HCT116 (cell line): Measurements from ENCODE around the gene MYLIP. TPM values are rescaled to one million over a fixed set of nuclear protein-coding genes. Genes with fewer than 3 reads are reported as not detected.

Experiments
- ATAC-seq: fragments of 200-7000 bp; cut with Tn5 transposase; 2 replicates; pipeline ENCODE4 v1.9.1; 2020; ENCODE audit warnings: mild to moderate bottlenecking, moderate library complexity
- BruUV-seq: library from RNA; stranded (reverse); fragments of 400-500 nt; replicated peaks from 2 replicates; lab custom pipeline; 2021; lab: Mats Ljungman, UMichigan
- CTCF ChIA-PET: fragments of 300-600 bp; sonication (Branson Sonifier 250); formaldehyde crosslinking; loops from one replicate; lab custom pipeline; 2021; ENCODE audit warnings: antibody characterized with exemption; lab: Charles Lee
- POLR2A ChIA-PET: fragments of 300-600, 350-600 bp; sonication (Branson Sonifier 250); formaldehyde crosslinking; loops from one replicate; lab custom pipeline; 2021; ENCODE audit warnings: antibody characterized with exemption; lab: Charles Lee
- RAD21 ChIA-PET, 2 experiments: fragments of 300-600 bp; sonication (Branson Sonifier 250); formaldehyde crosslinking; loops; one replicate each; lab custom pipeline; 2023; ENCODE audit warnings: low total read pairs in 2 of 2; ENCODE audit not compliant: uncharacterized antibody in 2 of 2, unreplicated experiment in 2 of 2, low non-redundant PET in 1 of 2; lab: Charles Lee
- DNase-seq: peaks from one replicate; pipeline ENCODE4 v3.0.0-alpha.2; 2010; ENCODE audit warnings: low read depth, low spot score
- H2AFZ ChIP-seq: fragments of 200-600 bp; shearing (Covaris generic), sonication (generic); 2 replicates; pipeline ENCODE4 v1.6.1; 2017; ENCODE audit warnings: low read depth, mixed run types, mixed read lengths, antibody characterized with exemption, low read length; ENCODE audit not compliant: poor library complexity, severe bottlenecking
- H3K27ac ChIP-seq: 2 replicates; pipeline ENCODE4 v1.5.1; 2012; ENCODE audit warnings: low read depth, low read length
- H3K27me3 ChIP-seq: fragments of 200-600 bp; sonication (generic); 2 replicates; pipeline ENCODE4 v1.6.1; 2016; ENCODE audit warnings: mixed run types, low read length, mixed read lengths; ENCODE audit not compliant: insufficient read depth
- H3K36me3 ChIP-seq, 2 experiments: fragments of 200-500 bp in 1 of 2; fragments of 200-600 bp in 1 of 2; sonication (Bioruptor generic) in 1 of 2; sonication (generic) in 1 of 2; 2 replicates each; pipeline versions ENCODE4 v1.5.1 to v1.6.1; 2014 to 2016; ENCODE audit warnings: low read length in 2 of 2, inconsistent platforms in 1 of 2, mixed read lengths in 1 of 2, mixed run types in 1 of 2; ENCODE audit not compliant: insufficient read depth in 2 of 2, control insufficient read depth in 1 of 2
- H3K4me1 ChIP-seq, 2 experiments: fragments of 200-600 bp in 1 of 2; sonication (generic) in 1 of 2; 2 replicates each; pipeline versions ENCODE4 v1.5.1 to v1.6.1; 2012 to 2017; ENCODE audit warnings: low read length in 2 of 2, inconsistent platforms in 1 of 2, mild to moderate bottlenecking in 1 of 2, mixed read lengths in 1 of 2, mixed run types in 1 of 2, moderate library complexity in 1 of 2; ENCODE audit not compliant: insufficient read depth in 2 of 2, control insufficient read depth in 1 of 2
- H3K4me2 ChIP-seq: fragments of 200-600 bp; sonication (generic); 2 replicates; pipeline ENCODE4 v1.6.1; 2017; ENCODE audit warnings: mixed run types, low read length, mixed read lengths
- H3K4me3 ChIP-seq, 2 experiments: fragments of 200-600 bp in 1 of 2; sonication (generic) in 1 of 2; replicated peaks in 1 of 2; 2 replicates each; pipeline ENCODE4 v1.5.1; 2011 to 2016; ENCODE audit warnings: low read length in 2 of 2, control low read depth in 1 of 2, low read depth in 1 of 2, mild to moderate bottlenecking in 1 of 2, mixed read lengths in 1 of 2, mixed run types in 1 of 2
- H3K79me2 ChIP-seq: fragments of 200-600 bp; sonication (generic); 2 replicates; pipeline ENCODE4 v1.6.1; 2017; ENCODE audit warnings: mild to moderate bottlenecking, mixed run types, low read length, moderate library complexity, mixed read lengths; ENCODE audit not compliant: insufficient read depth
- H3K9ac ChIP-seq: fragments of 200-600 bp; sonication (generic); 2 replicates; pipeline ENCODE4 v1.6.1; 2016; ENCODE audit warnings: low read length, mixed read lengths
- H3K9me2 ChIP-seq: fragments of 200-600 bp; sonication (generic), shearing (Covaris generic); 2 replicates; pipeline ENCODE4 v1.6.1; 2017; ENCODE audit warnings: mixed run types, mild to moderate bottlenecking, moderate library complexity; ENCODE audit not compliant: insufficient read depth
- H3K9me3 ChIP-seq, 2 experiments: fragments of 200-500 bp in 1 of 2; fragments of 200-600 bp in 1 of 2; sonication (Bioruptor generic) in 1 of 2; sonication (generic) in 1 of 2; 2 replicates each; pipeline ENCODE4 v1.6.1; 2014 to 2017; ENCODE audit warnings: low read length in 2 of 2, mixed read lengths in 2 of 2, inconsistent platforms in 1 of 2, low read depth in 1 of 2, mild to moderate bottlenecking in 1 of 2, mixed run types in 1 of 2, moderate library complexity in 1 of 2; ENCODE audit not compliant: control insufficient read depth in 1 of 2, insufficient read depth in 1 of 2
- H4K20me1 ChIP-seq: fragments of 200-600 bp; sonication (generic), shearing (Covaris generic); 2 replicates; pipeline ENCODE4 v1.6.1; 2017; ENCODE audit warnings: mixed run types, mild to moderate bottlenecking, moderate library complexity; ENCODE audit not compliant: insufficient read depth
- CEBPB ChIP-seq: IDR thresholded peaks from 2 replicates; pipeline ENCODE4 v1.6.1; 2012; ENCODE audit warnings: low read depth
- EGR1 ChIP-seq: IDR thresholded peaks from 2 replicates; pipeline ENCODE4 v1.6.1; 2012; ENCODE audit warnings: low read depth
- EZH2 ChIP-seq: fragments of 200-600 bp; sonication (generic); IDR thresholded peaks from 2 replicates; pipeline ENCODE4 v1.6.1; 2017; ENCODE audit warnings: antibody characterized with exemption, mixed run types
- EZH2phosphoT487 ChIP-seq: fragments of 200-600 bp; IDR thresholded peaks from 2 replicates; pipeline ENCODE4 v1.6.1; 2018; ENCODE audit warnings: antibody characterized with exemption, borderline replicate concordance
- SP1 ChIP-seq: IDR thresholded peaks from 2 replicates; pipeline ENCODE4 v1.6.1; 2012; ENCODE audit warnings: low read depth
- ZNF274 ChIP-seq: fragments of 200-500 bp; sonication (Bioruptor generic); IDR thresholded peaks from 2 replicates; pipeline ENCODE4 v1.6.1; 2014; ENCODE audit warnings: mild to moderate bottlenecking, low read depth, low read length, inconsistent platforms
- intact Hi-C: fragments of 100-400 bp; cut with micrococcal nuclease; formaldehyde crosslinking; loops from 2 replicates; pipeline ENCODE4 v1.10.0; 2022
- total RNA-seq: library from RNA; stranded (reverse); gene quantifications from one replicate; pipeline ENCODE4 v1.2.1, GENCODE V29; 2021; ENCODE audit not compliant: unreplicated experiment
- TF ChIP-seq, protein P1 (sequence below): IDR thresholded peaks from 2 replicates; pipeline ENCODE4 v1.6.1; 2012; ENCODE audit warnings: low read depth
- TF ChIP-seq, protein P2 (sequence below): IDR thresholded peaks from 2 replicates; pipeline ENCODE4 v1.6.1; 2012
- TF ChIP-seq, protein P3 (sequence below): IDR thresholded peaks from 2 replicates; pipeline ENCODE4 v1.6.1; 2012

MYLIP gene
- total RNA-seq, 1 experiment from 2014 or later: 10.6 TPM

DNA sequence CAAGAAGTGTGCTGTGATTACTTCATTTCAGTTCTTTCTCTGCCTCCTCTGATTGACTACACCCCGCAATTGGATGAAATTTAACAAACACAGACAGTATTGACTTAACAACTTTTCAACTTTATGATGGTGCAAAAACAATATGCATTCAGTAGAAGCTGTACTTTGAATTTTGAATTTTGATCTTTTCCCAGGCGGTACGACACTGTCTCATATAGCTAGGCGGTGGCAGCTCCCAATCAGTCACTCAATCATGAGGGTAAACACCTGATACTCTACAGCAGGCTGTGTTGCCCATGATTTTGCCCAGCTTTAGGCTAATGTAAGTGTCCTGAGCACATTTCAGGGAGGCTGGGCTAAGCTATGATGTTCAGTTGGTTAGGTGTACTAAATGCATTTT, 47.6 kb upstream of the MYLIP start:
- ChIA-PET POLR2A (no interaction called here), RAD21 (no interaction called here), CTCF (no interaction called here)
- Histone ChIP-seq H3K4me2 (no peak overlapping the region), H3K4me1 (no peaks in the 10 kb centered on the region), H3K9ac (no peak overlapping the region), H3K27me3 (peaks cover 5% of the 10 kb centered on the region; the same call in 1 of the 2 replicates), H3K79me2 (no peaks in the 10 kb centered on the region), H3K9me3 (no peaks in the 10 kb centered on the region), H3K36me3 (no peaks in the 10 kb centered on the region), H3K9me2 (no peaks in the 10 kb centered on the region), H3K4me3 (no peak overlapping the region), H3K27ac (no peak overlapping the region), H2AFZ (no peak overlapping the region), H4K20me1 (no peaks in the 10 kb centered on the region)
- no TSS peak for BruUV-seq
- ATAC-seq (no peak), DNase-seq (no peak)
- intact Hi-C loops: no loop called here
- TF ChIP-seq CEBPB (no peak), EGR1 (no peak), EZH2 (no peak), EZH2phosphoT487 (no peak), ZNF274 (no peak), SP1 (no peak)
- TF ChIP-seq, protein P1, sequence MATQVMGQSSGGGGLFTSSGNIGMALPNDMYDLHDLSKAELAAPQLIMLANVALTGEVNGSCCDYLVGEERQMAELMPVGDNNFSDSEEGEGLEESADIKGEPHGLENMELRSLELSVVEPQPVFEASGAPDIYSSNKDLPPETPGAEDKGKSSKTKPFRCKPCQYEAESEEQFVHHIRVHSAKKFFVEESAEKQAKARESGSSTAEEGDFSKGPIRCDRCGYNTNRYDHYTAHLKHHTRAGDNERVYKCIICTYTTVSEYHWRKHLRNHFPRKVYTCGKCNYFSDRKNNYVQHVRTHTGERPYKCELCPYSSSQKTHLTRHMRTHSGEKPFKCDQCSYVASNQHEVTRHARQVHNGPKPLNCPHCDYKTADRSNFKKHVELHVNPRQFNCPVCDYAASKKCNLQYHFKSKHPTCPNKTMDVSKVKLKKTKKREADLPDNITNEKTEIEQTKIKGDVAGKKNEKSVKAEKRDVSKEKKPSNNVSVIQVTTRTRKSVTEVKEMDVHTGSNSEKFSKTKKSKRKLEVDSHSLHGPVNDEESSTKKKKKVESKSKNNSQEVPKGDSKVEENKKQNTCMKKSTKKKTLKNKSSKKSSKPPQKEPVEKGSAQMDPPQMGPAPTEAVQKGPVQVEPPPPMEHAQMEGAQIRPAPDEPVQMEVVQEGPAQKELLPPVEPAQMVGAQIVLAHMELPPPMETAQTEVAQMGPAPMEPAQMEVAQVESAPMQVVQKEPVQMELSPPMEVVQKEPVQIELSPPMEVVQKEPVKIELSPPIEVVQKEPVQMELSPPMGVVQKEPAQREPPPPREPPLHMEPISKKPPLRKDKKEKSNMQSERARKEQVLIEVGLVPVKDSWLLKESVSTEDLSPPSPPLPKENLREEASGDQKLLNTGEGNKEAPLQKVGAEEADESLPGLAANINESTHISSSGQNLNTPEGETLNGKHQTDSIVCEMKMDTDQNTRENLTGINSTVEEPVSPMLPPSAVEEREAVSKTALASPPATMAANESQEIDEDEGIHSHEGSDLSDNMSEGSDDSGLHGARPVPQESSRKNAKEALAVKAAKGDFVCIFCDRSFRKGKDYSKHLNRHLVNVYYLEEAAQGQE: no peak
- TF ChIP-seq, protein P2, sequence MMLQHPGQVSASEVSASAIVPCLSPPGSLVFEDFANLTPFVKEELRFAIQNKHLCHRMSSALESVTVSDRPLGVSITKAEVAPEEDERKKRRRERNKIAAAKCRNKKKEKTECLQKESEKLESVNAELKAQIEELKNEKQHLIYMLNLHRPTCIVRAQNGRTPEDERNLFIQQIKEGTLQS: no peak
- TF ChIP-seq, protein P3, sequence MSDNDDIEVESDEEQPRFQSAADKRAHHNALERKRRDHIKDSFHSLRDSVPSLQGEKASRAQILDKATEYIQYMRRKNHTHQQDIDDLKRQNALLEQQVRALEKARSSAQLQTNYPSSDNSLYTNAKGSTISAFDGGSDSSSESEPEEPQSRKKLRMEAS: no peak
